NT2/D1 (cell line): ENCODE measurements around the gene IL13RA2.

Experiments
- SUZ12 ChIP-seq: IDR thresholded peaks from 2 replicates; pipeline ENCODE4 v1.6.1; 2011; ENCODE audit not compliant: insufficient read length, insufficient read depth; ENCODE audit errors: extremely low read depth
- YY1 ChIP-seq: IDR thresholded peaks from 2 replicates; pipeline ENCODE4 v1.6.1; 2011; ENCODE audit not compliant: insufficient read length, insufficient read depth
- ZNF274 ChIP-seq: IDR thresholded peaks from 2 replicates; pipeline ENCODE4 v1.6.1; 2011; ENCODE audit warnings: mild to moderate bottlenecking, low read depth, low read length

DNA sequence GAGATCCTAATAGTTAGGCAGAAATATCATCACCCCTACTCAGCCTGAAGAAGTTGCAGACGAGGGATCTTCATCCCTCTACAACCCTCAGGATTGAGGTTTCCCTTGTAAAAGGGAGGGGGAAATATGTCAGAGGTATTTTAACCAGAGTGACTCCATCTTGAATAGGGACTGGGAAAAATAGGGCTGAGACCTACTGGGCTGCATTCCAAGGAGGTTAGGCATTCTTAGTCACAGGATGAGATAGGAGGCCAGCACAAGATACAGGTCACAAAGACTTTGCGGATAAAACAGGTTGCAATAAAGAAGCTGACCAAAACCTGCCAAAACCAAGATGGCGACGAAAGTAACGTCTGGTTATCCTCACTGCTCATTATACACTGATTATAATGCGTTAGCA lies 17.5 kb downstream of the IL13RA2 start:
- TF ChIP-seq YY1 (no peak), ZNF274 (no peak), SUZ12 (no peak)
